Osteoblast (primary cell): ENCODE results near the gene NLGN1. TPM values are rescaled to one million over a fixed set of nuclear protein-coding genes. Genes with fewer than 3 reads are reported as not detected.

Experiments
- DNase-seq: peaks from one replicate; pipeline ENCODE4 v3.0.0; 2011; ENCODE audit warnings: low spot score, mixed read lengths; ENCODE audit not compliant: insufficient read length; ENCODE audit errors: missing footprints
- H2AFZ ChIP-seq: 2 replicates; pipeline ENCODE4 v1.6.0; 2011; ENCODE audit warnings: mild to moderate bottlenecking, low read length
- H3K27ac ChIP-seq: 2 replicates; pipeline ENCODE4 v1.5.1; 2011; ENCODE audit warnings: mild to moderate bottlenecking, low read depth, low read length, moderate library complexity
- H3K27me3 ChIP-seq: 2 replicates; pipeline ENCODE4 v1.6.0; 2012; ENCODE audit warnings: mild to moderate bottlenecking, control low read depth, inconsistent platforms, low read length, moderate library complexity; ENCODE audit not compliant: insufficient read depth
- H3K36me3 ChIP-seq: 2 replicates; pipeline ENCODE4 v1.5.1; 2011; ENCODE audit warnings: mild to moderate bottlenecking, low read length, control low read depth, moderate library complexity; ENCODE audit not compliant: insufficient read depth
- H3K4me1 ChIP-seq: 2 replicates; pipeline ENCODE4 v1.5.1; 2011; ENCODE audit warnings: mild to moderate bottlenecking, low read length, control low read depth, moderate library complexity; ENCODE audit not compliant: insufficient read depth
- H3K4me2 ChIP-seq: 2 replicates; pipeline ENCODE4 v1.6.0; 2011; ENCODE audit warnings: mild to moderate bottlenecking, low read length; ENCODE audit not compliant: insufficient read depth
- H3K4me3 ChIP-seq: fragments of 200-600 bp; sonication (generic); 3 replicates; pipeline ENCODE4 v1.5.1; 2012; ENCODE audit warnings: mild to moderate bottlenecking, low read length, inconsistent platforms; ENCODE audit not compliant: insufficient read depth
- H3K79me2 ChIP-seq: 2 replicates; pipeline ENCODE4 v1.6.0; 2012; ENCODE audit warnings: mild to moderate bottlenecking, low read length, control low read depth, inconsistent platforms; ENCODE audit not compliant: insufficient read depth
- H3K9me3 ChIP-seq: 2 replicates; pipeline ENCODE4 v1.5.1; 2011; ENCODE audit warnings: low read depth, low read length, control low read depth
- H4K20me1 ChIP-seq: 2 replicates; pipeline ENCODE4 v1.6.0; 2012; ENCODE audit warnings: mild to moderate bottlenecking, low read length, control low read depth; ENCODE audit not compliant: insufficient read depth
- CTCF ChIP-seq: IDR thresholded peaks from 2 replicates; pipeline ENCODE4 v1.5.1; 2011; ENCODE audit warnings: mild to moderate bottlenecking, low read depth, low read length, moderate library complexity; ENCODE audit errors: extremely low read depth
- total RNA-seq: library from RNA; depleted of rRNA; stranded (reverse); fragments of >200 nt; gene quantifications from 2 replicates; pipeline ENCODE4 v1.2.3, GENCODE V29; 2012

NLGN1 gene
- total RNA-seq, 1 donor: 9.0 TPM

GRCh38 chr3:173933113-173933512 is 535.6 kb downstream of the NLGN1 start:
- Histone ChIP-seq H3K4me2 (no peak overlapping the region), H3K9me3 (no peaks in the 10 kb centered on the region), H3K27me3 (no peaks in the 10 kb centered on the region), H4K20me1 (no peaks in the 10 kb centered on the region), H3K36me3 (no peaks in the 10 kb centered on the region), H3K79me2 (no peaks in the 10 kb centered on the region), H2AFZ (no peak overlapping the region), H3K4me1 (peaks cover 10% of the 10 kb centered on the region), H3K27ac (no peak overlapping the region), H3K4me3 (no peak overlapping the region)
- DNase-seq: no peak
- TF ChIP-seq CTCF: no peak

GRCh38 chr3:173936316-173936715 is 538.8 kb downstream of the NLGN1 start:
- no peak overlapping the region for H3K4me2 ChIP-seq
- no peak for TF ChIP-seq CTCF
- no peaks in the 10 kb centered on the region for H3K36me3 ChIP-seq
- H4K20me1 ChIP-seq: no peaks in the 10 kb centered on the region
- H3K79me2 ChIP-seq: no peaks in the 10 kb centered on the region
- no peak overlapping the region for H3K27ac ChIP-seq
- H2AFZ ChIP-seq: no peak overlapping the region
- H3K27me3 ChIP-seq: no peaks in the 10 kb centered on the region
- peaks cover 16% of the 10 kb centered on the region for H3K4me1 ChIP-seq
- no peak overlapping the region for H3K4me3 ChIP-seq
- H3K9me3 ChIP-seq: no peaks in the 10 kb centered on the region
- no peak for DNase-seq

GRCh38 chr3:173938159-173938558 is 540.6 kb downstream of the NLGN1 start:
- Histone ChIP-seq H3K4me3 (no peak overlapping the region), H2AFZ (peak overlapping the region; percentile 37), H3K9me3 (no peaks in the 10 kb centered on the region), H3K4me2 (no peak overlapping the region), H3K36me3 (no peaks in the 10 kb centered on the region), H3K4me1 (peaks cover 8% of the 10 kb centered on the region), H3K27ac (peak overlapping the region; percentile 36), H3K79me2 (no peaks in the 10 kb centered on the region), H3K27me3 (no peaks in the 10 kb centered on the region), H4K20me1 (no peaks in the 10 kb centered on the region)
- DNase-seq: no peak
- TF ChIP-seq CTCF: no peak

- Histone ChIP-seq H3K4me2 (no peak overlapping the region), H3K4me3 (no peak overlapping the region), H3K79me2 (no peaks in the 10 kb centered on the region), H3K9me3 (no peaks in the 10 kb centered on the region), H3K4me1 (peaks cover 8% of the 10 kb centered on the region), H3K27ac (peak overlapping the region; percentile 36), H3K27me3 (no peaks in the 10 kb centered on the region), H3K36me3 (no peaks in the 10 kb centered on the region), H2AFZ (no peak overlapping the region), H4K20me1 (no peaks in the 10 kb centered on the region)
- DNase-seq: no peak
- no peak for TF ChIP-seq CTCF
Observed at GRCh38 chr3:173938616-173939015, 541.1 kb downstream of the NLGN1 start.
